Spleen (tissue), 7 donors: ENCODE results near the gene ANKFN1.

ENCODE experiments used
- POLR2A ChIP-seq, 3 donors: fragments of 450-650 bp; IDR thresholded peaks; one replicate each; pipeline ENCODE4 v1.5.1; 2017; ENCODE audit warnings: antibody characterized with exemption in 3 of 3, mild to moderate bottlenecking in 1 of 3
- TF ChIP-seq, protein P1 (sequence below), 11 experiments: fragments of 200-600 bp in 7 of 11; fragments of 450-650 bp in 4 of 11; sonication (generic) in 4 of 11; IDR thresholded peaks in 8 of 11; conservative IDR thresholded peaks in 3 of 11; 1 replicate in 7 of 11; 2 replicates in 4 of 11; pipeline versions ENCODE4 v1.4.0 to v1.8.0; 2016 to 2021; ENCODE audit warnings: antibody characterized with exemption in 11 of 11, inconsistent platforms in 4 of 11, mild to moderate bottlenecking in 1 of 11
- donor health status: DM: no; HTN: no; CAD: no; lungs with moderate emphysema.
- donor health status: DM: no; HTN: no; CAD: no.
- donor health status: DM: no; HTN: no; CAD: no.

- TF ChIP-seq, protein P1, sequence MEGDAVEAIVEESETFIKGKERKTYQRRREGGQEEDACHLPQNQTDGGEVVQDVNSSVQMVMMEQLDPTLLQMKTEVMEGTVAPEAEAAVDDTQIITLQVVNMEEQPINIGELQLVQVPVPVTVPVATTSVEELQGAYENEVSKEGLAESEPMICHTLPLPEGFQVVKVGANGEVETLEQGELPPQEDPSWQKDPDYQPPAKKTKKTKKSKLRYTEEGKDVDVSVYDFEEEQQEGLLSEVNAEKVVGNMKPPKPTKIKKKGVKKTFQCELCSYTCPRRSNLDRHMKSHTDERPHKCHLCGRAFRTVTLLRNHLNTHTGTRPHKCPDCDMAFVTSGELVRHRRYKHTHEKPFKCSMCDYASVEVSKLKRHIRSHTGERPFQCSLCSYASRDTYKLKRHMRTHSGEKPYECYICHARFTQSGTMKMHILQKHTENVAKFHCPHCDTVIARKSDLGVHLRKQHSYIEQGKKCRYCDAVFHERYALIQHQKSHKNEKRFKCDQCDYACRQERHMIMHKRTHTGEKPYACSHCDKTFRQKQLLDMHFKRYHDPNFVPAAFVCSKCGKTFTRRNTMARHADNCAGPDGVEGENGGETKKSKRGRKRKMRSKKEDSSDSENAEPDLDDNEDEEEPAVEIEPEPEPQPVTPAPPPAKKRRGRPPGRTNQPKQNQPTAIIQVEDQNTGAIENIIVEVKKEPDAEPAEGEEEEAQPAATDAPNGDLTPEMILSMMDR (IDR thresholded peaks at IDR 0.05 in 8 of 11, conservative IDR thresholded peaks at IDR 0.05 in 3 of 11): no peak
- no peak for TF ChIP-seq POLR2A (IDR thresholded peaks at IDR 0.05)
These were observed 28.8 kb downstream of the ANKFN1 start for GRCh38 chr17:56182081-56182480.
